WTC11 (cell line): ENCODE data around the gene SYNJ2. TPM values are rescaled to one million over a fixed set of nuclear protein-coding genes. Genes with fewer than 3 reads are reported as not detected.

ENCODE experiments used
- ATAC-seq: fragments of 200-7000 bp; cut with Tn5 transposase; 2 replicates; pipeline ENCODE4 v1.10.0; 2021; ENCODE audit warnings: mild to moderate bottlenecking, moderate library complexity
- CTCF ChIA-PET: fragments of 300-600 bp; sonication (Branson Sonifier 250); formaldehyde crosslinking; loops from one replicate; lab custom pipeline; 2021; ENCODE audit warnings: antibody characterized with exemption; lab: Charles Lee
- POLR2A ChIA-PET: fragments of 350-600 bp; sonication (Branson Sonifier 250); formaldehyde crosslinking; loops from one replicate; lab custom pipeline; 2021; ENCODE audit warnings: antibody characterized with exemption; lab: Charles Lee
- DNase-seq: peaks from one replicate; pipeline ENCODE4 v3.0.0; 2021; ENCODE audit warnings: low spot score
- H3K27ac Mint-ChIP-seq: 2 replicates; pipeline ENCODE4 v1.8.0; 2021; ENCODE audit warnings: mixed read lengths
- H3K27me3 Mint-ChIP-seq: 2 replicates; pipeline ENCODE4 v1.8.0; 2021; ENCODE audit warnings: low read depth, mild to moderate bottlenecking, moderate library complexity, mixed read lengths
- H3K36me3 Mint-ChIP-seq: 2 replicates; pipeline ENCODE4 v1.8.0; 2021; ENCODE audit warnings: mixed read lengths
- H3K4me1 Mint-ChIP-seq: 2 replicates; pipeline ENCODE4 v1.8.0; 2022; ENCODE audit warnings: mixed read lengths
- H3K4me3 Mint-ChIP-seq: 2 replicates; pipeline ENCODE4 v1.8.0; 2021; ENCODE audit warnings: mild to moderate bottlenecking, moderate library complexity, mixed read lengths
- H3K9me3 Mint-ChIP-seq: 2 replicates; pipeline ENCODE4 v1.8.0; 2021; ENCODE audit warnings: mixed read lengths
- ESRRA ChIP-seq: sonication (generic); formaldehyde crosslinking; IDR thresholded peaks from 2 replicates; pipeline ENCODE4 v1.8.1; 2022; ENCODE audit warnings: mild to moderate bottlenecking, missing genetic modification reagents, borderline replicate concordance
- IRF2 ChIP-seq: sonication (generic); formaldehyde crosslinking; IDR thresholded peaks from 2 replicates; pipeline ENCODE4 v1.8.0; 2022; ENCODE audit warnings: low read depth, missing genetic modification reagents, borderline replicate concordance
- KAT7 ChIP-seq: sonication (generic); formaldehyde crosslinking; IDR thresholded peaks from 2 replicates; pipeline ENCODE4 v1.8.1; 2023; ENCODE audit warnings: missing genetic modification reagents, mild to moderate bottlenecking, borderline replicate concordance
- NFE2L1 ChIP-seq: sonication (generic); formaldehyde crosslinking; IDR thresholded peaks from 2 replicates; pipeline ENCODE4 v1.8.1; 2023; ENCODE audit warnings: missing genetic modification reagents
- OVOL2 ChIP-seq: fragments of 250-450 bp; sonication (Bioruptor Pico); IDR thresholded peaks from 2 replicates; pipeline ENCODE4 v1.9.0; 2021; ENCODE audit warnings: mild to moderate bottlenecking, borderline replicate concordance
- RORB ChIP-seq: fragments of 250-450 bp; sonication (Bioruptor Pico); IDR thresholded peaks from 2 replicates; pipeline ENCODE4 v1.9.0; 2021; ENCODE audit warnings: mild to moderate bottlenecking
- TCF7 ChIP-seq: sonication (generic); formaldehyde crosslinking; IDR thresholded peaks from 2 replicates; pipeline ENCODE4 v1.8.0; 2022; ENCODE audit warnings: mild to moderate bottlenecking, low read depth, missing genetic modification reagents, moderate library complexity
- ZBTB21 ChIP-seq: sonication (generic); formaldehyde crosslinking; IDR thresholded peaks from 2 replicates; pipeline ENCODE4 v1.8.1; 2023; ENCODE audit warnings: mild to moderate bottlenecking, missing genetic modification reagents, borderline replicate concordance
- ZNF416 ChIP-seq: fragments of 250-450 bp; sonication (Bioruptor Pico); IDR thresholded peaks from 2 replicates; pipeline ENCODE4 v1.9.0; 2021; ENCODE audit warnings: mild to moderate bottlenecking, inconsistent platforms
- total RNA-seq: library from RNA; stranded (reverse); gene quantifications from 3 replicates; pipeline ENCODE4 v1.2.3, GENCODE V29; 2021
- TF ChIP-seq, protein P1 (sequence below): sonication (generic); formaldehyde crosslinking; IDR thresholded peaks from 2 replicates; pipeline ENCODE4 v1.8.1; 2023; ENCODE audit warnings: mild to moderate bottlenecking, missing genetic modification reagents, borderline replicate concordance
- TF ChIP-seq, protein P2 (sequence below): sonication (generic); formaldehyde crosslinking; IDR thresholded peaks from 2 replicates; pipeline ENCODE4 v1.8.0; 2022; ENCODE audit warnings: mild to moderate bottlenecking, missing genetic modification reagents
- TF ChIP-seq, protein P3 (sequence below): fragments of 250-450 bp; sonication (Bioruptor Pico); IDR thresholded peaks from 2 replicates; pipeline ENCODE4 v1.8.0; 2021; ENCODE audit warnings: mild to moderate bottlenecking
- TF ChIP-seq, protein P4 (sequence below): sonication (generic); formaldehyde crosslinking; IDR thresholded peaks from 2 replicates; pipeline ENCODE4 v1.8.1; 2023; ENCODE audit warnings: mild to moderate bottlenecking, missing genetic modification reagents
- TF ChIP-seq, protein P5 (sequence below): fragments of 200-600 bp; IDR thresholded peaks from 2 replicates; pipeline ENCODE4 v1.8.0; 2022; ENCODE audit warnings: antibody characterized with exemption
- TF ChIP-seq, protein P6 (sequence below): fragments of 250-450 bp; sonication (Bioruptor Pico); IDR thresholded peaks from 2 replicates; pipeline ENCODE4 v1.9.0; 2021; ENCODE audit warnings: mild to moderate bottlenecking, borderline replicate concordance
- TF ChIP-seq, protein P7 (sequence below): fragments of 250-450 bp; sonication (Bioruptor Pico); conservative IDR thresholded peaks from 2 replicates; pipeline ENCODE4 v1.9.0; 2021; ENCODE audit warnings: mild to moderate bottlenecking
- TF ChIP-seq, protein P8 (sequence below): fragments of 250-450 bp; sonication (Bioruptor Pico); IDR thresholded peaks from 2 replicates; pipeline ENCODE4 v1.9.0; 2021; ENCODE audit warnings: mild to moderate bottlenecking
- TF ChIP-seq, protein P9 (sequence below): sonication (generic); formaldehyde crosslinking; IDR thresholded peaks from 2 replicates; pipeline ENCODE4 v1.8.0; 2023; ENCODE audit warnings: missing genetic modification reagents

SYNJ2 gene
- total RNA-seq, 1 experiment from 2014 or later, result 15.3 TPM

DNA sequence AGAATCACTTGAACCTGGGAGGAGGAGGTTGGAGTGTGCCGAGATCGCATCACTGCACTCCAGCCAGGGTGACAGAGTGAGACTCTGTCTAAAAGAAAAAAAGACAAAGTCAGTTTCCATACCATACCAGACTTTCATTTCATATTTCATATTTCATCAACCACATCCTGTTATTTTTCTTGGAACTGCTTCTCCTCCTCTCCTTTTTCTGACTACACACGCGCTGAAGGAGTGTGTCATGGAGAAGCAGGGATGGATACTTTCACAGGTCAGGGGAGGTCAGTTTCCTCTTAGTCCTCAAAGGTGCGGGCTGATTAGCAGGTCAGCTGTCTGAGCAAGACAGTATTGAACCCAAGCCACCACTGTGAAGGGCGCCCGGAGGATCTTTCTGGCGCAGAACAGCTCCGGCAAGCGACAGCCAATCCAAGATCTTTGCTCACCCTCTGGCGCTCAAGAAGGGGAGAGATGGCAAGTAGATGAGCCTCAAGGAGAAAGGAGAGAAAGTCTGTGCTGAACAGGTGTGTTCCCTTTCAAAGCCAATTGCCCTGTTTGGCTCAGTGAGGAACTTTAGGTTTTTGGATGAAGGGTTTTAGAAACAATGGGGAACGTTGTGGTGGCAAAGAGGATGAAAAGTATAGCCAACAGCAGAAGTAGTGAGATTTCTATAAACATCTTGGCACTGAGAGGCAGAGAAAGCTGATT lies 18.9 kb upstream of the SYNJ2 start (continued):
- TF ChIP-seq, protein P1, sequence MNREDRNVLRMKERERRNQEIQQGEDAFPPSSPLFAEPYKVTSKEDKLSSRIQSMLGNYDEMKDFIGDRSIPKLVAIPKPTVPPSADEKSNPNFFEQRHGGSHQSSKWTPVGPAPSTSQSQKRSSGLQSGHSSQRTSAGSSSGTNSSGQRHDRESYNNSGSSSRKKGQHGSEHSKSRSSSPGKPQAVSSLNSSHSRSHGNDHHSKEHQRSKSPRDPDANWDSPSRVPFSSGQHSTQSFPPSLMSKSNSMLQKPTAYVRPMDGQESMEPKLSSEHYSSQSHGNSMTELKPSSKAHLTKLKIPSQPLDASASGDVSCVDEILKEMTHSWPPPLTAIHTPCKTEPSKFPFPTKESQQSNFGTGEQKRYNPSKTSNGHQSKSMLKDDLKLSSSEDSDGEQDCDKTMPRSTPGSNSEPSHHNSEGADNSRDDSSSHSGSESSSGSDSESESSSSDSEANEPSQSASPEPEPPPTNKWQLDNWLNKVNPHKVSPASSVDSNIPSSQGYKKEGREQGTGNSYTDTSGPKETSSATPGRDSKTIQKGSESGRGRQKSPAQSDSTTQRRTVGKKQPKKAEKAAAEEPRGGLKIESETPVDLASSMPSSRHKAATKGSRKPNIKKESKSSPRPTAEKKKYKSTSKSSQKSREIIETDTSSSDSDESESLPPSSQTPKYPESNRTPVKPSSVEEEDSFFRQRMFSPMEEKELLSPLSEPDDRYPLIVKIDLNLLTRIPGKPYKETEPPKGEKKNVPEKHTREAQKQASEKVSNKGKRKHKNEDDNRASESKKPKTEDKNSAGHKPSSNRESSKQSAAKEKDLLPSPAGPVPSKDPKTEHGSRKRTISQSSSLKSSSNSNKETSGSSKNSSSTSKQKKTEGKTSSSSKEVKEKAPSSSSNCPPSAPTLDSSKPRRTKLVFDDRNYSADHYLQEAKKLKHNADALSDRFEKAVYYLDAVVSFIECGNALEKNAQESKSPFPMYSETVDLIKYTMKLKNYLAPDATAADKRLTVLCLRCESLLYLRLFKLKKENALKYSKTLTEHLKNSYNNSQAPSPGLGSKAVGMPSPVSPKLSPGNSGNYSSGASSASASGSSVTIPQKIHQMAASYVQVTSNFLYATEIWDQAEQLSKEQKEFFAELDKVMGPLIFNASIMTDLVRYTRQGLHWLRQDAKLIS (CRISPR knock-in tag), result no peak
- no peak for TF ChIP-seq OVOL2
- TF ChIP-seq ESRRA (CRISPR knock-in tag), result no peak
- no peak for TF ChIP-seq ZNF416 (CRISPR knock-in tag)
- TF ChIP-seq TCF7, result no peak
- no peak for TF ChIP-seq NFE2L1
- TF ChIP-seq IRF2 (CRISPR knock-in tag), result no peak
- TF ChIP-seq, protein P2, sequence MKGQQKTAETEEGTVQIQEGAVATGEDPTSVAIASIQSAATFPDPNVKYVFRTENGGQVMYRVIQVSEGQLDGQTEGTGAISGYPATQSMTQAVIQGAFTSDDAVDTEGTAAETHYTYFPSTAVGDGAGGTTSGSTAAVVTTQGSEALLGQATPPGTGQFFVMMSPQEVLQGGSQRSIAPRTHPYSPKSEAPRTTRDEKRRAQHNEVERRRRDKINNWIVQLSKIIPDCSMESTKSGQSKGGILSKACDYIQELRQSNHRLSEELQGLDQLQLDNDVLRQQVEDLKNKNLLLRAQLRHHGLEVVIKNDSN (CRISPR knock-in tag), result no peak
- TF ChIP-seq RORB (CRISPR knock-in tag), result no peak
- TF ChIP-seq KAT7 (CRISPR knock-in tag), result no peak
- TF ChIP-seq, protein P3, sequence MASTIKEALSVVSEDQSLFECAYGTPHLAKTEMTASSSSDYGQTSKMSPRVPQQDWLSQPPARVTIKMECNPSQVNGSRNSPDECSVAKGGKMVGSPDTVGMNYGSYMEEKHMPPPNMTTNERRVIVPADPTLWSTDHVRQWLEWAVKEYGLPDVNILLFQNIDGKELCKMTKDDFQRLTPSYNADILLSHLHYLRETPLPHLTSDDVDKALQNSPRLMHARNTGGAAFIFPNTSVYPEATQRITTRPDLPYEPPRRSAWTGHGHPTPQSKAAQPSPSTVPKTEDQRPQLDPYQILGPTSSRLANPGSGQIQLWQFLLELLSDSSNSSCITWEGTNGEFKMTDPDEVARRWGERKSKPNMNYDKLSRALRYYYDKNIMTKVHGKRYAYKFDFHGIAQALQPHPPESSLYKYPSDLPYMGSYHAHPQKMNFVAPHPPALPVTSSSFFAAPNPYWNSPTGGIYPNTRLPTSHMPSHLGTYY (CRISPR knock-in tag), result no peak
- TF ChIP-seq, protein P4, sequence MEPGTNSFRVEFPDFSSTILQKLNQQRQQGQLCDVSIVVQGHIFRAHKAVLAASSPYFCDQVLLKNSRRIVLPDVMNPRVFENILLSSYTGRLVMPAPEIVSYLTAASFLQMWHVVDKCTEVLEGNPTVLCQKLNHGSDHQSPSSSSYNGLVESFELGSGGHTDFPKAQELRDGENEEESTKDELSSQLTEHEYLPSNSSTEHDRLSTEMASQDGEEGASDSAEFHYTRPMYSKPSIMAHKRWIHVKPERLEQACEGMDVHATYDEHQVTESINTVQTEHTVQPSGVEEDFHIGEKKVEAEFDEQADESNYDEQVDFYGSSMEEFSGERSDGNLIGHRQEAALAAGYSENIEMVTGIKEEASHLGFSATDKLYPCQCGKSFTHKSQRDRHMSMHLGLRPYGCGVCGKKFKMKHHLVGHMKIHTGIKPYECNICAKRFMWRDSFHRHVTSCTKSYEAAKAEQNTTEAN, result no peak

DNA sequence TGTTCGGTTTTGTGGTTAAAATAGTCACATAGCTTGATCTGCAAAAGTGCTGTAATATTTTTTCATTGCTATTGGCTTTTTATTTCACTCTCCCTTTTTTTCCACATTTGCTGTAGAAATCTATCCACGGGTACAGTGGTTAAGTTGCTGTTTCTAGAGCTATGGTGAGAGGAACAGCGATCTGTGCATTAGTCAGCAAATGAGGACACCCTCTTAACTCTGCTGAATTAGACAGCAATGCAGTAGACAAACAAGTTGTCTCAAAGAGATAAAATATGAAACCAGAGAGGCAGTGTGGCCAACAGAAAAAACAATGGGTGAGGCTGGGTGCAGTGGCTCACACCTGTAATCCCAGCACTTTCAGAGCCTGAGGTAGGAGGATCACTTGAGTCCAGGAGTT lies 17.6 kb upstream of the SYNJ2 start:
- Mint-ChIP-seq H3K27ac (no peak overlapping the region), H3K4me1 (peaks cover 33% of the 10 kb centered on the region), H3K36me3 (peaks cover 13% of the 10 kb centered on the region), H3K4me3 (no peak overlapping the region), H3K9me3 (peaks cover 15% of the 10 kb centered on the region), H3K27me3 (peaks cover 2% of the 10 kb centered on the region; the same call in 1 of the 2 replicates)
- CTCF ChIA-PET, result interaction anchor here (0.7 kb wide), 1 partner anchor 108 kb away, joined by 4 read pairs; no protein-coding TSS in a partner anchor
- POLR2A ChIA-PET, result no interaction called here
- no peak for ATAC-seq
- no peak for DNase-seq
- TF ChIP-seq, protein P5, sequence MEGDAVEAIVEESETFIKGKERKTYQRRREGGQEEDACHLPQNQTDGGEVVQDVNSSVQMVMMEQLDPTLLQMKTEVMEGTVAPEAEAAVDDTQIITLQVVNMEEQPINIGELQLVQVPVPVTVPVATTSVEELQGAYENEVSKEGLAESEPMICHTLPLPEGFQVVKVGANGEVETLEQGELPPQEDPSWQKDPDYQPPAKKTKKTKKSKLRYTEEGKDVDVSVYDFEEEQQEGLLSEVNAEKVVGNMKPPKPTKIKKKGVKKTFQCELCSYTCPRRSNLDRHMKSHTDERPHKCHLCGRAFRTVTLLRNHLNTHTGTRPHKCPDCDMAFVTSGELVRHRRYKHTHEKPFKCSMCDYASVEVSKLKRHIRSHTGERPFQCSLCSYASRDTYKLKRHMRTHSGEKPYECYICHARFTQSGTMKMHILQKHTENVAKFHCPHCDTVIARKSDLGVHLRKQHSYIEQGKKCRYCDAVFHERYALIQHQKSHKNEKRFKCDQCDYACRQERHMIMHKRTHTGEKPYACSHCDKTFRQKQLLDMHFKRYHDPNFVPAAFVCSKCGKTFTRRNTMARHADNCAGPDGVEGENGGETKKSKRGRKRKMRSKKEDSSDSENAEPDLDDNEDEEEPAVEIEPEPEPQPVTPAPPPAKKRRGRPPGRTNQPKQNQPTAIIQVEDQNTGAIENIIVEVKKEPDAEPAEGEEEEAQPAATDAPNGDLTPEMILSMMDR, result no peak
- TF ChIP-seq, protein P6, sequence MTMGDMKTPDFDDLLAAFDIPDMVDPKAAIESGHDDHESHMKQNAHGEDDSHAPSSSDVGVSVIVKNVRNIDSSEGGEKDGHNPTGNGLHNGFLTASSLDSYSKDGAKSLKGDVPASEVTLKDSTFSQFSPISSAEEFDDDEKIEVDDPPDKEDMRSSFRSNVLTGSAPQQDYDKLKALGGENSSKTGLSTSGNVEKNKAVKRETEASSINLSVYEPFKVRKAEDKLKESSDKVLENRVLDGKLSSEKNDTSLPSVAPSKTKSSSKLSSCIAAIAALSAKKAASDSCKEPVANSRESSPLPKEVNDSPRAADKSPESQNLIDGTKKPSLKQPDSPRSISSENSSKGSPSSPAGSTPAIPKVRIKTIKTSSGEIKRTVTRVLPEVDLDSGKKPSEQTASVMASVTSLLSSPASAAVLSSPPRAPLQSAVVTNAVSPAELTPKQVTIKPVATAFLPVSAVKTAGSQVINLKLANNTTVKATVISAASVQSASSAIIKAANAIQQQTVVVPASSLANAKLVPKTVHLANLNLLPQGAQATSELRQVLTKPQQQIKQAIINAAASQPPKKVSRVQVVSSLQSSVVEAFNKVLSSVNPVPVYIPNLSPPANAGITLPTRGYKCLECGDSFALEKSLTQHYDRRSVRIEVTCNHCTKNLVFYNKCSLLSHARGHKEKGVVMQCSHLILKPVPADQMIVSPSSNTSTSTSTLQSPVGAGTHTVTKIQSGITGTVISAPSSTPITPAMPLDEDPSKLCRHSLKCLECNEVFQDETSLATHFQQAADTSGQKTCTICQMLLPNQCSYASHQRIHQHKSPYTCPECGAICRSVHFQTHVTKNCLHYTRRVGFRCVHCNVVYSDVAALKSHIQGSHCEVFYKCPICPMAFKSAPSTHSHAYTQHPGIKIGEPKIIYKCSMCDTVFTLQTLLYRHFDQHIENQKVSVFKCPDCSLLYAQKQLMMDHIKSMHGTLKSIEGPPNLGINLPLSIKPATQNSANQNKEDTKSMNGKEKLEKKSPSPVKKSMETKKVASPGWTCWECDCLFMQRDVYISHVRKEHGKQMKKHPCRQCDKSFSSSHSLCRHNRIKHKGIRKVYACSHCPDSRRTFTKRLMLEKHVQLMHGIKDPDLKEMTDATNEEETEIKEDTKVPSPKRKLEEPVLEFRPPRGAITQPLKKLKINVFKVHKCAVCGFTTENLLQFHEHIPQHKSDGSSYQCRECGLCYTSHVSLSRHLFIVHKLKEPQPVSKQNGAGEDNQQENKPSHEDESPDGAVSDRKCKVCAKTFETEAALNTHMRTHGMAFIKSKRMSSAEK (CRISPR knock-in tag), result no peak
- TF ChIP-seq IRF2 (CRISPR knock-in tag) (no peak), ZBTB21 (CRISPR knock-in tag) (no peak)
- TF ChIP-seq, protein P7, sequence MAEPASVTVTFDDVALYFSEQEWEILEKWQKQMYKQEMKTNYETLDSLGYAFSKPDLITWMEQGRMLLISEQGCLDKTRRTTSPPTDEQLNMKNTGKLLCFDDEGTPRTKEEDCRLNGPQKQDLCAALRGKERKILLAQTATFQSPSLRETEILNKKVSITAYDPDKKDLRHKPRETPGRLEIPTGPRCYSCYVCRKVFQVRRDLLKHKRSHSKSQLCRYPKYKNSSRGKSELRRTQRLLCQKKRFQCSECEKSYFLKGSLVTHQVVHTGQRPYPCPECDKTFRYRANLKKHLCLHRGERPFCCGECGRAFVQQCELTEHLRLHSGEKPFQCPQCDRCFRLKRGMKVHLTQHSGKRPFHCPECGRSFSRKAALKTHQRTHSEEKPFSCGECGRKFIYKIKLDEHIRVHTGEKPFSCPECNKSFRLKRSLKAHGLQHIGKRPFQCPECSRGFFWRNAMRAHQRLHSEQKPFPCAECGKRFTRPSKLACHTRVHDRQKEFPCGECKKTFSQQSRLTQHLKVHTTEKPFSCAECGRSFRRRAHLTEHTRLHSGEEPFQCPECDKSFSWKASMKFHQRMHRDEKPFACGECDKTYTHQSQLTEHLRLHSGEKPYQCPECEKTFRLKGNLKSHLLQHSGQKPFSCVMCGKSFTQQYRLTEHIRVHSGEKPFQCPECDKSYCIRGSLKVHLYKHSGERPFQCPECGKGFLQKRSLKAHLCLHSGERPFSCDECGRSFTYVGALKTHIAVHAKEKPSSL (CRISPR knock-in tag), result no peak
- TF ChIP-seq, protein P8, sequence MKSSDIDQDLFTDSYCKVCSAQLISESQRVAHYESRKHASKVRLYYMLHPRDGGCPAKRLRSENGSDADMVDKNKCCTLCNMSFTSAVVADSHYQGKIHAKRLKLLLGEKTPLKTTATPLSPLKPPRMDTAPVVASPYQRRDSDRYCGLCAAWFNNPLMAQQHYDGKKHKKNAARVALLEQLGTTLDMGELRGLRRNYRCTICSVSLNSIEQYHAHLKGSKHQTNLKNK (CRISPR knock-in tag), result no peak
- TF ChIP-seq, protein P9, sequence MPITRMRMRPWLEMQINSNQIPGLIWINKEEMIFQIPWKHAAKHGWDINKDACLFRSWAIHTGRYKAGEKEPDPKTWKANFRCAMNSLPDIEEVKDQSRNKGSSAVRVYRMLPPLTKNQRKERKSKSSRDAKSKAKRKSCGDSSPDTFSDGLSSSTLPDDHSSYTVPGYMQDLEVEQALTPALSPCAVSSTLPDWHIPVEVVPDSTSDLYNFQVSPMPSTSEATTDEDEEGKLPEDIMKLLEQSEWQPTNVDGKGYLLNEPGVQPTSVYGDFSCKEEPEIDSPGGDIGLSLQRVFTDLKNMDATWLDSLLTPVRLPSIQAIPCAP (CRISPR knock-in tag), result no peak
